Choroid plexus epithelial cell (primary cell): Measurements from ENCODE around the gene ERCC8.

Source experiments
- DNase-seq: peaks from one replicate; pipeline ENCODE4 v3.0.0-alpha.2; 2010; ENCODE audit warnings: low read depth
- H3K4me3 ChIP-seq: 2 replicates; pipeline ENCODE4 v1.5.1; 2011; ENCODE audit warnings: low read depth, mild to moderate bottlenecking, control low read depth, low read length, moderate library complexity
- CTCF ChIP-seq: conservative IDR thresholded peaks from 2 replicates; pipeline ENCODE4 v1.5.1; 2011; ENCODE audit warnings: low read depth, mild to moderate bottlenecking, control low read depth, inconsistent platforms, low read length, moderate library complexity

Gene ERCC8

GRCh38 chr5:60842871-60843385, 101.9 kb downstream of the ERCC8 start:
- no peak for DNase-seq
- peak overlapping the region; percentile 59 for H3K4me3 ChIP-seq
- TF ChIP-seq CTCF = no peak

- TF ChIP-seq CTCF = no peak
- H3K4me3 ChIP-seq = no peak overlapping the region
- no peak for DNase-seq
Measured at GRCh38 chr5:60841361-60841760, 103.5 kb downstream of the ERCC8 start.

- TF ChIP-seq CTCF = no peak
- DNase-seq = no peak
Measured at GRCh38 chr5:60836131-60836530, 108.7 kb downstream of the ERCC8 start.

GRCh38 chr5:60835554-60835953, 109.3 kb downstream of the ERCC8 start:
- H3K4me3 ChIP-seq = no peak overlapping the region
- TF ChIP-seq CTCF = no peak
- DNase-seq = peak; percentile 39

More at GRCh38 chr5:60836131-60836530, 108.7 kb downstream of the ERCC8 start:
- no peak overlapping the region for H3K4me3 ChIP-seq

GRCh38 chr5:60833520-60833919, 111.3 kb downstream of the ERCC8 start:
- H3K4me3 ChIP-seq = no peak overlapping the region
- DNase-seq = no peak
- no peak for TF ChIP-seq CTCF

GRCh38 chr5:60830581-60831127, 114.2 kb downstream of the ERCC8 start:
- no peak for TF ChIP-seq CTCF
- no peak overlapping the region for H3K4me3 ChIP-seq
- no peak for DNase-seq

GRCh38 chr5:60829490-60830266, 115.2 kb downstream of the ERCC8 start:
- TF ChIP-seq CTCF = no peak
- no peak for DNase-seq

More at GRCh38 chr5:60829490-60830266, 115.2 kb downstream of the ERCC8 start:
- H3K4me3 ChIP-seq = no peak overlapping the region
